DMS53 (cell line): Measurements from ENCODE around the gene ERBB4.

Experiments
- DNase-seq: peaks from one replicate; lab custom pipeline; 2025; lab: John Stamatoyannopoulos, UW

ERBB4 gene

DNA sequence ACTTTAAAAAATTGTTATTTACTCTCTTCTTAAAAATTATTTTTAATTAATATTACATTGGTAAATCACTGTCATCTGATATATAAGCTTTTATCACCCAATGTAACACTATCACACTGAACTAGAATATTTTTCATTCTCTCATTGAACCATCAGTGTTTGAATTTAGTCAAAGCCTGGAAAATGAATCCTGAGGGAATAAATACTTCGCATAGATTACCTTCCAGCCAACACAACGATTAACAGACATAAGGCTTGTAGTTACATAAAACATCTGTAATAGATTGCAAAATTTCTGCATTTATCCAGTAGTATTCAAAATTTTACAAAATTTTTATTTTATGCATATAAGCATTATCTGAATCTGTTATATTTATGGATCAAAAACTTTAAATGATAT lies 314.9 kb downstream of the ERBB4 start:
- DNase-seq, result no peak

DNA sequence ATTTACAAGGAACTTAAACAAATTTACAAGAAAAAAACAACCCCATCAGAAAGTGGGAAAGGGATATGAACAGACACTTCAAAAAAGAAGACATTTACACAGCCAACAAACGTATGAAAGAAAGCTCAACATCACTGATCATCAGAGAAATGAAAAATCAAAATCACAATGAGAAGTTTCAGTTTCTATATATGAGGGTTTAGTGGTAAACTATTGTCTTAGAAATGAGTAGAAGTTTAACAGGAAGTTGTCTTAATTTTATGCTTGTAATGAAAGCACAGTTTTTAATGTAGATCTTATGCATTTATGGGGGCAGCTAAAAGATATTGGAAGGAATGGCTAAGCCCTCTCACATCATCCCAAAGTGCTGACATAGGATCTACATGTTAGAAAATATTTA lies 325.4 kb downstream of the ERBB4 start:
- DNase-seq, result no peak

DNA sequence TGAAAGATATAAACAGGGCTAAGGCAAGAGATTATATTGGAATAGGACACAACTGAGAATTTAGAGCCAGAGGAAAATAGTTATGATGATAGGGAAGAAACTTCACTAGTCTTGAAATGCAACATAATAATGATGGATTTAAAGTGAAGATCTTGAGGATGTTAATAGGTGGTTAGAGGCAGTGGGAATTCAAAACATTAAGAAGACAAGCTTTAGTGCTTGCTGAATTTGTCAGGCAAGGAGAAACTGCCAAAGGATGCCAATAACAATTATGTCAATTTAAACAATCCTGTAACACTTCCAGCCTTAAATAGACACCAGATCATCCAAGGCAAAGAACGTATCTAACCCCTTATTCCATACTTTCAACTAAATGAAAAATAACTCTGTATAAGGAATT lies 330.1 kb downstream of the ERBB4 start:
- DNase-seq, result no peak

DNA sequence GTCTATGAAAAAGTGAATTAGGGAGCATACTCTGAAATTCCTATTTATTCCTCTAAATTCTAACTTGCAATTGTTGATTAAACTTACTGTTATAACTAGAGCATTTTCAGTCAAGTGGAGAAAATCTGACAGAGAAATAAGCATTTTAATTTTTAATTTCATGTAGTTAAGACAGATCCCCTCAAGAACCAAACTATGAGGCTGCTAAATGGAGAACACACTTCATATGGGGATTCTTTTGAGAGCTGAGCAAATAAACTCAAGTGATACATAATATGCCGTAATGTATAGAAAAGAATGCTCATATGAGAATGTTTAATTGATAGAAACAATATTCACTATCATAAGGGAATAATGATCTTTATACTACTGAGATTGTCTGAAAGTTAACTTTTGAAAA lies 340.8 kb downstream of the ERBB4 start:
- DNase-seq, result peak; percentile 19

DNA sequence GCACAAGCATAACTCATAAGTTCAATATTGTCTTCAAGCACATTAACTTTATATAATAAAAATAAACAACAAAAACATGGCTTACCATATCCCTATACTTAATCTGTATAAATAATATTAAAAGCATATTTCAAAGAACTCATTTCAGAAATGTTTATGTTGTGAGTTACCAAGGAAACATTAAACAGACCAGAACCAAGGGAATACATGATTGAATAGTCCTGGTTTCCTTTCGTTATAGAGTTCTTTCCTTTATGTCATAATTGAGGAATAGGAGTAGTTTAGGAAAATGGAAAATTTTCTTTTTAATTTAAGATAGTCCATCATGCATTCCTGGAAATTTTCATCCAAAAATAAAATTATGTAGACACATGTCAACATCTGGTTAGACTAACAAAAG lies 343.0 kb downstream of the ERBB4 start:
- peak; percentile 33 for DNase-seq

DNA sequence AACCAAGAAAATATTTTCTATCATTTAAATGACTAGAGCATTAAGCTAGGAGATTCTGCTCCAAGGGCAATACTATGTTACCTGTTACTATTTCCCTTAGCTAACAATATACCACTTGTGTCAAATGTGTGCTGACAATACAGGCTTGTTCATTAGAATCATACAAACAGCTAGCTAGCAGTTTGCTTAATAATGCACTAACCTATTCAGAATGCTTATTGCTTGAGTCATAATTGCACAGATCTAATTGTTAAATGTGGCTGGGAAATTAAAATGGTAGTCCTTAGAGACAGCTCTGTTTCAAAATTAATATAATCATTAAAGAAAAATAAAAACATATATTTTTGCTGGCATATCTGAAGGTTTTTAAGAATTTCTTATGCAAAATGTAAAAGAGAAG lies 344.2 kb downstream of the ERBB4 start:
- no peak for DNase-seq

DNA sequence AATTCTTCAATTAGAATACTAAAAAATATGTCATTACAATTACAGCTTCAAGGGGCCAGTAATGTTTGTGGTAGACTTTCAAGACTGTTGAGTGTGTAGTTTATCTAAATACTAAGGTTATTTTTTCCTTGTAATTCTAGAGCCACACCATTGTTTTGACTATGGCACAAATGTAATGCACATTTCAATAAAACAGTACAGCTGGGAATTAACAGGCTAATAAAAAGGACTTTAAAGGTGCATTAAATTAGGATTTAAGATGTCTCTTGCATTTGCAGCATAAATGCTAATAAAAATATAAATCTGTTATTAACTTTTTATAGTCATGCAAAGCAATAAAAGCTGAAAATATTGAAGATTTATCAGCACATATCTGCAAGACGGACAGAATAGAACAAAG lies 344.8 kb downstream of the ERBB4 start:
- no peak for DNase-seq

DNA sequence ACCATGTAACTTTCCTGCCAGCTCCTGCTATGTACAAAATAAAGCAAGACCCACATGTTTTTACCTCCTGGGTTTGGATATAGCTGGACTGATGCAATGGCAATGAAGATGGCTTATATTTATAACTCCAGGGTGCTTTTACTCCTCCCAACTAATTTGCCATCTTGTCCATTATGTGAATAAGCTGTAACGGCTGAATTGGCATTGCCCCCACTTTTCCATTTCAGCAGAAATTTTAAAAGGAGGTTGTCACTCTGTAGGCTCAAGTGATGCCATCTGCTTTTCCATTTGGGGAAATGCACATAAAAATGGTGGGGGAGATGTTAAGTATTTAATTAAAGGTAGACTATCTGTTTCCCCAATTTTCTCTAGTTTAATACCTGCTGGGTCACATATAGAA lies 345.5 kb downstream of the ERBB4 start:
- no peak for DNase-seq

DNA sequence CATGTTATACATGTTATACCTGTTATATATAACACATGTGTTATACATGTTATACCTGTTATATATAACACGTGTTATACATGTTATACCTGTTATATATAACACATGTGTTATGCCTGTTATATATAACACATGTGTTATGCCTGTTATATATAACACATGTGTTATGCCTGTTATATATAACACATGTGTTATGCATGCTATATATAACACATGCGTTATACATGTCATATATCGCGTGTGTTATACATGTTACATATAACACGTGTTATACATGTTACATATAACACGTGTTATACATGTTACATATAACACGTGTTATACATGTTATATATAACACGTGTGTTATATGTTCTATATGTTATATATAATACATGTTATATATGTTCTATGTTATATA lies 347.2 kb downstream of the ERBB4 start:
- peak; percentile 0 for DNase-seq

DNA sequence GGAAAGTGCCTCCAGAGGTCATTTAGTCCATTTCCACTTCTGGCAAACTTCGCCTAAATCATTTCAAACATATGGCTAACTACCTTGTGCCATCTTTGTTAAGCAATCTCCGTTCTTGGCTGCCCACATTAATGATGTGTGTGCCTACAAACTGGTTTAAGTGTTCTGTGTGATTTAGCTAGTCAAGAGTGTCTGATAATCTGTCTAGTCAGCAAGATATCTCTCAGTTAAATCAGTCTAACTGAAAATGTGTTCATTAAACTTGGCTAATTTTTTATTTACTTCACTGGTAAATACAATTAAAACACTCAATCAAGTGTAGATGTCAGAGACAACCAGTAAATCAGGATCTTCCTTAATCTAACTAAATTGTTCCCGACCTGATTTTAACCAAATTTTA lies 352.4 kb downstream of the ERBB4 start:
- no peak for DNase-seq

DNA sequence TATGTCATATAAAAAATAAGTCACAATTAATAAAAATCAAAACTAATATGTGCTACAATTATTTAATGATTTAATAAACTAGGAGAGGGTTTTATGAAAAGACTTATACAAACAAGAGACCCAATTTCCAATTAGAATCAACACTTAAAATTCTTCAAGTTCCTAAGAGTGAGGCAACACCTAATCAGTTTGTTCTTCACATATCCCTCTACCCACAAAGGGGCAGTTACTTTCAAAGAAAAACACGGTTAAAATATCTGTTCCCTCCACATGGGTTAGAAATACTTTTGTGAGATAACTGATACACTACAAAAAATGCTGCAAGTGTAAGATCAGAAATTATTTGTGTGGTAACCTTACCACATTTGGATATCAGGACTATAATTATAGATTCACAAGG lies 357.0 kb downstream of the ERBB4 start:
- DNase-seq, result no peak

DNA sequence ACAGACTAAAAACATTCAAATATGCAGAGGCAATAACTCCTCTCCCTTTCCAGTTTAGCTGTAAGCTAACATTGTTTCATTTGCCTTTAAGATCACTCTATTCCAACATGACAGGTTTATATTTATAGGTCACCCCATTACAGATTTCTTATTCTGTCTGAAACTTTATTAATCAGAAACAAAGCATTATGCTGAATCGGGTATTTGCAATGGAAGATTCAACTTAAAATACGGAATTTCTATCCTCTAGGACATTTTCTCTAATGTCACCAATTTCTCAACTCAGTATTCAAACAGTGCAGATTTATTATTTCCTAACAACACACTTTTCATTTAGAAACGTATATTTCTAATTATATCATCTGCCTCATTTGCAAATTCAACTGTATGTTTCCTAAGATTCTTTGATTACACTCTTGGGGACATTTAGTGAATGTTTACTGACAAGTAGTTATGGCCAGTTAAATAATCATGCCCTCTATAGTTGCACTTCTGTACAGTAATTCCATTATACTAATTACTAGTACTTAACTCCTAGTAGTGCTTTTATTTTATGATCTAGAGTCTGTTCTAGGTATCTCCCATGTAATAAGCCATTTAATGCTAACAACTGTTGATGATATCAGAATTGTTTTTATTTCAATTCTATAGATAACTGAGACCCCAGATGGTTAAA lies 358.1 kb downstream of the ERBB4 start:
- DNase-seq, result no peak

DNA sequence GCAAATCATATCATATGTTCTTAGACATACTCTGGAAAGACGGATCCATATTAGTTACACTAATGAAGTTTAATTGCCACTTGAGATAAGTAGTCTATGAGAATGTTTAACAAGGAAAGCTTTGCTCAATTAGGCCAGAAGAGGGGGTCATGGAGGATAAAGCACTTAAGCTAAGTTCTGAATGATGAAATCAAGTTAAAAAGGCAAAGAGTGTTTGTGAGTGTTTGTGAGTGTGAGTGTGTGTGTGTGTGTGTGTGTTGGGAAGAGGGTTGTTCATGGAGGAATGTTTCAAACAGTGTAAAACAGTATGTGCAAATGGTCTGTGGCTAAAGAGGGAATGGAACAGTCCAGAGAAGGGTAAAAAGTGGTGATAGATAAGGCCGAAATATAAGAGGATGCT lies 360.9 kb downstream of the ERBB4 start:
- peak; percentile 1 for DNase-seq

DNA sequence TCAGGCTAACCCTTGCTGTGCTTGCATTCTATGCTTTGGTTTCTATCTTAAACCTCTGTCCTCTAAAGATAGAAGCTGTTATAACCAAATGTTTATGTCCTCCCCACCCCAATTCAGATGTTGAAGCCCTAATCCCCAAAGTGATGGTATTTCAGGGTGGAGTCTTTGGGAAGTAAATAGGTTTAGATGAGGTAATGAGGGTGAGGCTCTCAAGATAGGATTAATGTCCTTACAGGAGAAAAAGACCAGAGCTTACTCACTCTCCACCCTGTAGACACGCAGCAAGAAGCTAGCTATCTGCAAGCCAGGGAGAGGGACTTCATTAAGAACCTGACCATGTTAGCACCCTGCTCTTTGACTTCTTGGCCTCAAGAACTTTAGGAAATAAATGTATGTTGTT lies 362.5 kb downstream of the ERBB4 start:
- DNase-seq, result no peak

DNA sequence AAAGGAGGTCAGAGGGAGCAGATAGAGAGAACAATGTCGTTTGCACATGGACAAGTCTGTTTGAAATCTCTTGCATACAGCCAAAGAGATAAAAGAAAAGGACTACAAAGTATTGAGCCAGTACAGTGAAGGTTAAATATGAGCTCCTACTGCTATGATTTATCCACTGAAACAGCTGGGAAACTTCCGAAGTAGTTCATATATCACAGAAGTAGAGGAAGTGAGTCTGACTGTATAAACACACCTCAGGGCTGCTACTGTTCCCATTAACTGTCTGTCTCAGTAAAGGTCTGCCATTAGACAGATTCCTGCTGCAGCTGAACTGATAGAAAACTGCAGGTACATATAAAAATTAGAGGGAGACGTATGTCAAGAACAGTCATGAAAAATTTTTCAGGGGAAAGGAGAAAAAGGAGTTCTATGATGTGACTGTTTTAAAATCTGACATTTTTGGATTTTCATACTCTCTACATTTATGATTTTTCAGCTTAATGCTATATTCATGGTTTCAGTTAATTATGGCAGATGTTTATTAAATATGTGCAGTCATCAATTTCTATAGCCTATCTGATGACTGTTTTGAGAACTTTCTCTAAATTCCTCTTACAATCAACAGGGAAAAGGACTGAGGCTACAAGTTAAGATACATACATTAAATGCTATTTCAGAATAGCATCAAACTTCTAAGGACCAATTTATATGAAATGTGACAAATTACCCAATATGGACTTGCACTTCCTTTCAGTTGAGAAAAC lies 364.7 kb downstream of the ERBB4 start:
- peak; percentile 58 for DNase-seq

DNA sequence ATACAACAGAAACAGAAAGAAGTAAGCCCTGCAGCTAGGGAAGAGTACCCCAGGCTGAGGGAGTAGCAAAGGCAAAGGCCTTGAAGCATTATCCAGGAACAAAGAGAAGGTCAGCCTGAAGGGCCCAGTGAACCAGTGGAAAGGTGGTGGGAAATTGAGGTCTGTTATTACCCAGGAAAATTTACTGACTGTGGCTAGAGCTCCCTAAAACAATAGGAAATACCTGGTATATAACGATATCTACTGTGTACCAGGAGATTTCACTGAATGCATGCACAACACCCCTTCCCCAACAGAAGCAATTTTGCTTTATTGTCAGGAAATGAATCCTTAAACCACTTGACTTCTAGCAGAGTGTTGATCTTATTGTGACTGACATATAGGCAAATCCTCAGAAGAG lies 365.3 kb downstream of the ERBB4 start:
- peak; percentile 58 for DNase-seq

DNA sequence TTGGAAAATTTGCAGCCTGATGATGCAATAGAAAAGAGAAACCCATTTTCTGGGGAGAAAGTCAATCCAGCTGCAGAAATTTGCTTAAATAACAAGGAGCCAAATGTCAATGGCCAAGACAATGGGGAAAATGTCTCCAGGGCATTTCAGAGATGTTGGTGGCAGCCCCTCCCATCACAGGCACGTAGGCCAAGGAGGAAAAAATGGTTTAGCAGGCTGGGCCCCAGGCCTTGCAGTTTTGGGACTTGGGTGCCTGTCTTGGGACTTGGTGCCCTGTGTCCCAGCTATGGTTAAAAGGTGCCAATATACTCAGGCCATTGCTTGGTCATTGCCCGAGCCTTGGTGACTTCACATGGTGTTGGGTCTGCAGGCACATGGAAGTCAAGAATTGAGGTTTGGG lies 368.2 kb downstream of the ERBB4 start:
- no peak for DNase-seq

DNA sequence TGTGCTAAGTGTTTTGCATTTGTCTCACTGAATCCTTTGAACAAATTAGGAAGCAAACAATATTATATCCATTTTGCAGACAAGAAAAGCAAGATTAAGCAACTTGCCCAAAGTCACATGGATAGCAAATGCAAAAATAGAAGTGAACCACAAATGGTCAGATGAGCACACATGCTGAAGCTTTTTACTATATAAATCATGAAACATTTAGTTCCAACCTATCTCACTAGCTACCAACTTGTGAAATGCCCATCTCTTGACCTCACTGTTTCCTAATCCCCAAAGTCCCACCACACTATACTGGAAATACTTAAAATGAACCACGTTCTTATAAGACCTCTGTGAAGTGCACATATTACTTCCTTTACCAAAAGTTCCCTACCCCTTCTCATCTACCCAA lies 380.5 kb downstream of the ERBB4 start:
- DNase-seq, result no peak

DNA sequence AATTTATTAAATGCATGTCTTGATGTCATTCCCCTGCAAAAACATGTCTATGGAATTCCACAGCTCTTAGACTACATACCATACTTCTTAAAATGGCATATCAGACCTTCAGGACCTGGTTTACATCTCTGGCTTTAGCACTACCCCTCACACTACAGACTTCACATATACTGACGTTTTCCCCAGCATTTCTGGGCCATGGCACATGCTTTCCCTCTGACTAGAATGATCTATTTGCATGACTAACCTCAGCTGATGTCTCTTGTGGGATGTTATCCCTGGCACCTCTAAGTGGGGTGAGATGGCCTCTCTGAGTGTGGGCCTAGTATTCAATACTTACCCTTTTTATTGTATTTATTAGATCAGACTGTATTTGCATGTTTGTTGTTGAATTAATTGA lies 381.6 kb downstream of the ERBB4 start:
- peak; percentile 0 for DNase-seq

DNA sequence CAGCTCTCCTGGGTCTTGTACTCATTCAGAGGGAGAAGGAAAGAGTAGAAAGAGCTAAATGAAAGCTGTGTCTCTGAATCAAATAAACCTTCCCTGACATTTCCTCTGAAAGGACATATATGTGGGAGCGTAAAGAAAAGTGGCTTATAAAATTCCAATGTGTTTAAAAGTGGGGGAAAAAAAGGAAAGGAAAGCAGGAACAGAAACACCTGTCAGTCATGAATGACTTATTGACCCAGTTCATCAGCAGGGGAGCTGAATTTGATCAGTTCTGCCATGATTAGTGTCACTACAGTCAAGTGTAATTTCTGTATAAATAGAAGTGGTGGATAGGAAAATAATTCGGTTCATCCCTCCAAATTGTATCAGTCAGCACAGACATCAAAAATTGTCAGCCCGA lies 382.5 kb downstream of the ERBB4 start:
- DNase-seq, result peak; percentile 3

DNA sequence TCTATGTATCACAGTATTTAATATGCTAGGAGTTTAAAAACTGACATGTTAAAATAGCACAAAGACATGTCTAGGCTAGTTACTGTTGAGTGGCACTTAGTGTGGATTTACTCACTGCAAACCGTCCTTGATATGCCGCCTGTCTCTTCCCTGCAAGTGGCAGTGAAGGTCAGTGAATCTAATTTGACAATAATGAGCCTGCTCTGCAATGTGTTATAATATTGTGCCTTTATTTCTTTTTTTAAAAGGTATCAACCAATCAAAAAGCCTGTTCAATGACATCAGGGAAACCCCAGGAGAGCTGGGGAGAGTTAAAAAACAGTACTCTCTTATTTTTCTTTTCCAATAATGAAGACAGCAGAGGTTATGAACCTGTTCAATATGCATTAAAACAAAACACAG lies 384.1 kb downstream of the ERBB4 start:
- peak; percentile 53 for DNase-seq

DNA sequence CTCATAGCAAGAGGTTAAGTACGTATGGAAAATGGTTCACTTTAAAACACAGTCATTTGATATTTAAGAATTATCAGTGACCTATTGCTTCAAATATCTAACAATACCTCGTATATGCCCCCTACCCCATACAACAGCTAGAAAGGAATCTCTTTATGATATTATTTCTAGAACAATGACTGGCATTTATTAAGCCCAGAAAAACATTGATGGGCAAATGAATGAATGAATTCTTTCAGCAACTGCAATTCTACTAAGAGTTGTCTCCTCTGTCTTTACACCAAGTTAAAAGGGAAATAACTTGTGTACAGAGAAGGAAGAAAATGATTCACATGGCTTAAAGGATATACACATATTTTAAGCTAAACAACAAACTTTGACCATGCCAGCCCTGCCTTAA lies 384.7 kb downstream of the ERBB4 start:
- DNase-seq, result no peak

DNA sequence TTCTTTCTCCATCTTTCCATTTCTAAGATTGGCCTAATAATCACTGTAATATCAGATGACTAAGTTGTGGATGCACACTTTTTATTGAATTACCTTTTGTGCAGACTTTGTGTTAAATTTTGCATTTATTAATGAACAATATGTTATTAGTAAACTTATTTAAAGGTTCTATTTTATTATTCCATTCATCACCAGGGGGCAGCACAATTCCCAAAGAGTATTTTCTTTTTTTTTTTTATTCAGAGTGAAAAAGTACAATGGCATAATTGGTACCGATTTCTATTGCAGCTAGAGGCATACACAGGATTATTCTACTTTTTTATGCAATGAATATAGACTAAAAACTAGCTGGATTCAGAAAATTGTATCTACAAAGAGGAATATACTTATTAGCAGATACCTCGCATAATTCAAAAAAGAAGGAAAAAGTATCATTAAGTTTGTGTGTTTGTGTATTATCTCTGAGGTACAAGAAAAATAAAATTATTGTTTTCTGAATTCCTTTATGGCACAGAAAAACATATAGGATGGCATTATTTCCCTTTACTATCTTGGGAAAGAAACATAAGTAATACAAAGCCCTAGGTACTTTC lies 390.6 kb downstream of the ERBB4 start:
- peak; percentile 52 for DNase-seq

DNA sequence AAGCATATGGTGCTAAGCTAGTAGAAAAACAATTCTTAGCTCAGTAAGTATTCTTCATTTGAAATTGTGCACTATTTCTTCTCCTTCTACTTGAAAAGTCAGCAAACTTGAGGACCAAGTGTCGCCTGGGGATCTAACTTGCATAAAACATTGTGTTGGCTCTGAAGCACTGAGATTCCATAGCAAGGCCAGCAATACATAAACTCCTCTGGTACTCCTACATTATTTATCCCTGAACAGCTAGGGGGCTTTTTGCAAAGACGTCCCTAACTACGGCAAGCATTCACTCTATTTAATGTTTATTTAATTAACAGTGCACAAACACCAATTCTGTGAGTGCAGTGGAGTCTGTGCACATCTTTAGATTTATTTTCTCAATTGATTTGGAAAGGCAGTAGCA lies 392.2 kb downstream of the ERBB4 start:
- DNase-seq, result no peak
